GM08714 (cell line): ENCODE results near the gene BTBD1.
"Not testable (repeated sequence)": the region's sequence is repeated elsewhere in the genome, so short reads cannot be mapped to it uniquely, and the experiment has no call there.

Experiments used
- H3K4me3 ChIP-seq: fragments of 200-500 bp; sonication (Bioruptor generic); 2 replicates; pipeline ENCODE4 v1.5.1; 2014; ENCODE audit warnings: mild to moderate bottlenecking, low read length, inconsistent platforms
- ZNF274 ChIP-seq: IDR thresholded peaks from 2 replicates; pipeline ENCODE4 v1.6.1; 2012; ENCODE audit warnings: mild to moderate bottlenecking, low read depth, low read length

The BTBD1 gene

GRCh38 chr15:83106994-83107840, 40.2 kb upstream of the BTBD1 start, which contains the start of gene TM6SF1:
Gene TM6SF1, plus strand, starts transcription at chr15:83107645. Its CDS starts 36 bp downstream, at chr15:83107681.
- peak within 1 kb of the TSS; percentile 74; the same call in 1 of the 2 replicates for H3K4me3 ChIP-seq
- no peak for TF ChIP-seq ZNF274

- H3K4me3 ChIP-seq = no peak overlapping the region
- no peak for TF ChIP-seq ZNF274
Measured at GRCh38 chr15:83105440-83105839, 38.4 kb upstream of the BTBD1 start.

- no peak overlapping the region for H3K4me3 ChIP-seq
- TF ChIP-seq ZNF274 = no peak
Measured at GRCh38 chr15:83104141-83104540, 37.1 kb upstream of the BTBD1 start.

- TF ChIP-seq ZNF274 = no peak
- H3K4me3 ChIP-seq = no peak overlapping the region
Measured at GRCh38 chr15:83102346-83102745, 35.3 kb upstream of the BTBD1 start.

GRCh38 chr15:83100097-83100646, 33.1 kb upstream of the BTBD1 start:
- no peak for TF ChIP-seq ZNF274
- no peak overlapping the region for H3K4me3 ChIP-seq

- no peak for TF ChIP-seq ZNF274
- H3K4me3 ChIP-seq = no peak overlapping the region
Measured at GRCh38 chr15:83099290-83099689, 32.2 kb upstream of the BTBD1 start.

- no peak overlapping the region for H3K4me3 ChIP-seq
- TF ChIP-seq ZNF274 = no peak
Measured at GRCh38 chr15:83098079-83098478, 31.0 kb upstream of the BTBD1 start.

- no peak overlapping the region for H3K4me3 ChIP-seq
- no peak for TF ChIP-seq ZNF274
Measured at GRCh38 chr15:83094583-83094982, 27.5 kb upstream of the BTBD1 start.

- H3K4me3 ChIP-seq = no peak overlapping the region
- no peak for TF ChIP-seq ZNF274
Measured at GRCh38 chr15:83092309-83092976, 25.4 kb upstream of the BTBD1 start.

- not testable (repeated sequence) for H3K4me3 ChIP-seq
Measured at GRCh38 chr15:83091965-83092308, 24.9 kb upstream of the BTBD1 start.

- no peak for TF ChIP-seq ZNF274
Measured at GRCh38 chr15:83090465-83090864, 23.4 kb upstream of the BTBD1 start.

GRCh38 chr15:83088876-83089275, 21.8 kb upstream of the BTBD1 start:
- no peak overlapping the region for H3K4me3 ChIP-seq
- no peak for TF ChIP-seq ZNF274

More at GRCh38 chr15:83090465-83090864, 23.4 kb upstream of the BTBD1 start:
- H3K4me3 ChIP-seq = no peak overlapping the region

- no peak overlapping the region for H3K4me3 ChIP-seq
- no peak for TF ChIP-seq ZNF274
Measured at GRCh38 chr15:83087576-83087975, 20.5 kb upstream of the BTBD1 start.

- H3K4me3 ChIP-seq = not testable (repeated sequence)
Measured at GRCh38 chr15:83085864-83086552, 19.0 kb upstream of the BTBD1 start.

- not testable (repeated sequence) for H3K4me3 ChIP-seq
Measured at GRCh38 chr15:83085461-83085860, 18.4 kb upstream of the BTBD1 start.
